ENCODE measurements around the gene NRF1. TPM values are rescaled to one million over a fixed set of nuclear protein-coding genes. Genes with fewer than 3 reads are reported as not detected.

NRF1 gene
- total and polyA plus RNA-seq, 2 of the 8 experiments (the other 6 are each of a cell fraction or from before 2014, with no cell fraction given) = 18.2 to 21.4 TPM

DNA sequence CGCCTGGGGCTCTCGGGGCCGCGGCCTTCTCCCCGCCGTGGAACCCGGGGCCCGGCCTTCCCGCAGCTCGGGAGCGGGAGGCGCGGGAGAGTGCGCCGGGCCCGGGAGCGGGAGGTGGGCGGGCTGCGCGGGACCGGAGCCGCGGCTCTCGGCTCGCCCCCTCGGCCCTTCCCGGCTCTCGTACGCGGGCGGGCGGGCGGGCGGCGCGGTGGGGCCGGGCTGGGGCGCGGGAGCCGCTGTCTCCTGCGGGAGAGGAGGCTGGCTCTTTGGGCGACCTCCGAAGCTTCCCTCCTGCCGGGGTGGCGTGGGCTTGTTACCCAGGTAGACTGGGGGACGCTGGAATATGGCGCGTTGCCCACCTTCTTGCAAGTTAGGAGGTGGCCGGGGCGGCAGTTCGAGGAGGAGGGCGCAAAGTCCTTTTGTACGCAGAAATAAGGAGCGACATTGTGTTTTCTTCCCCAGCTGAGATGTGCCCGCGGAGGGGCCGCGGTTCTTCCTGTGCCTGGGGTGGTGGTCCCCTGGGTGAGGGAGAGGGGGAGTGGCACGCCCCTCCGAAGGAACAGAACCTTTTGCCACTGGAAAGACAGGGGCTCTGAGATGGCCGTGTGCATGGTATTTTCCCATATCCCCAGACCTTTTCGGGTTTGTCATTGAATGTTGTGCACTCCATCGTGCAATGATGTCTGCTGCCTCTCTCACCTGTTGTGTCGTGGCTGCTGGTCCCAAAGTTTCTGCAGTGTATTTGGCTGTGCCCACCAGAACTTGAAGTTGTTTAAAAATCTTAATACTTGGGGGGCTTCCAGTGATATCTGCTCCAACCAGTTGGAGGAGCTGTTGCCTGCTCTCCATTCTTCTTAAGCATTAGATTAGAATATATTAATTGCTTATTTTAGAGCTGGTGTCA lies 844 bp downstream of the NRF1 start (continued):
- TF ChIP-seq CTCF (IDR thresholded peaks at IDR 0.05; ENCODE audit: control extremely low read depth in 1 of 3, insufficient read depth in 1 of 3, low read depth in 1 of 3, low read length in 3 of 3) = peak in 2 of 3 experiments; percentile 43 to 60; a peak in 3 of 4 replicates
- peak; percentile 23 for TF ChIP-seq ASH2L (IDR thresholded peaks at IDR 0.05; ENCODE audit: low read length)
- no peak for TF ChIP-seq CBX5 (IDR thresholded peaks at IDR 0.05; ENCODE audit: low read depth, low read length)
- TF ChIP-seq HDAC2 (IDR thresholded peaks at IDR 0.05; ENCODE audit: borderline replicate concordance in 1 of 2, low read depth in 2 of 2, low read length in 2 of 2) = 0 out of 4 replicates have a peak, but pooled peaks of 1 of the 2 experiments have one; percentile 46
